H1 (cell line): ENCODE measurements around the gene DENND2A. TPM values are rescaled to one million over a fixed set of nuclear protein-coding genes. Genes with fewer than 3 reads are reported as not detected.

Experiments used
- polyA plus RNA-seq, 7 experiments: library from polyadenylated mRNA; depleted of rRNA in 3 of 7; stranded (reverse) in 5 of 7; unstranded in 2 of 7; fragments of >200 nt in 5 of 7; fragments of 200-250 nt in 2 of 7; gene quantifications; 1 replicate in 5 of 7; 2 replicates in 1 of 7; 4 replicates in 1 of 7; pipeline versions ENCODE4 v1.2.1 to v1.2.3, GENCODE V29; 2011 to 2013; ENCODE audit warnings: missing spikeins in 2 of 7, mixed read lengths in 2 of 7
- total RNA-seq: library from RNA; stranded (reverse); fragmentation: NEBNext Ultra II Directional; extraction: Animal tissue kit (Norgen Biotek cat#: 25700); gene quantifications from 2 replicates; pipeline ENCODE4 v1.2.1, GENCODE V29; 2021
- TF ChIP-seq, protein P1 (sequence below): IDR thresholded peaks from 2 replicates; pipeline ENCODE4 v1.6.1; 2011; ENCODE audit warnings: low read length, improper control_type of control experiment

The DENND2A gene
- total and polyA plus RNA-seq, 2 of the 8 experiments (the other 6 are each of a cell fraction or from before 2014, with no cell fraction given) = 5.0 to 13.0 TPM

DNA sequence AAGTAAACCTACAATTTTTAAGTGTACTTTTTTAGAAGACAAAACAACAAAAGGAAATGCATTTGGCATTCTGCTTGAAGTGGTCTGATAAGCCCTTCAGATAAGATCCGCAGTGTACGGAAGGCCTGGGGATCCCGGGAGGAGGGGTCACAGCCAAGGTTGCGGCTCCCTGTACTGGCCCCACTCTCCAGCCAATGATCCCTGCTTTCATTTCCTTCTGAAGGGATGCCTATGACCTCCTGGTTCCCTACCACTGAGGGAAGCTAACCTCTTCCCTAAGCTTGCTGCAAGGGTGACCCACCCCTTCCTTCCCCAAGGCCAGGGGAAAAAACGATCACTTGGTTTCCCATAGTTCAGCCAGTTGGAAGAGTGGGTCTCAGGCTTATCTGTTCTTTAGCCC, 5.3 kb downstream of the DENND2A start (continued):
- TF ChIP-seq, protein P1, sequence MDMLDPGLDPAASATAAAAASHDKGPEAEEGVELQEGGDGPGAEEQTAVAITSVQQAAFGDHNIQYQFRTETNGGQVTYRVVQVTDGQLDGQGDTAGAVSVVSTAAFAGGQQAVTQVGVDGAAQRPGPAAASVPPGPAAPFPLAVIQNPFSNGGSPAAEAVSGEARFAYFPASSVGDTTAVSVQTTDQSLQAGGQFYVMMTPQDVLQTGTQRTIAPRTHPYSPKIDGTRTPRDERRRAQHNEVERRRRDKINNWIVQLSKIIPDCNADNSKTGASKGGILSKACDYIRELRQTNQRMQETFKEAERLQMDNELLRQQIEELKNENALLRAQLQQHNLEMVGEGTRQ = no peak
